GM12891 (cell line): ENCODE data around the gene LGR6.

Experiments used
- DNase-seq: peaks from one replicate; pipeline ENCODE4 v3.0.0; 2011; ENCODE audit warnings: low spot score; ENCODE audit not compliant: insufficient read length
- FAIRE-seq: peaks from 2 replicates; lab custom pipeline; 2011; peaks lifted over from hg19 to GRCh38; lab: Jason Lieb, UNC
- PAX5 ChIP-seq: IDR thresholded peaks from 2 replicates; pipeline ENCODE4 v1.6.1; 2011; ENCODE audit warnings: low read length, moderate library complexity, mild to moderate bottlenecking; ENCODE audit not compliant: insufficient read depth, severe bottlenecking
- POLR2A ChIP-seq: IDR thresholded peaks from 2 replicates; pipeline ENCODE4 v1.6.1; 2011; ENCODE audit warnings: low read depth, low read length, control low read depth
- POLR2AphosphoS5 ChIP-seq: IDR thresholded peaks from 2 replicates; pipeline ENCODE4 v1.6.1; 2011; ENCODE audit warnings: low read depth, low read length, control low read depth
- POU2F2 ChIP-seq: IDR thresholded peaks from 2 replicates; pipeline ENCODE4 v1.6.1; 2011; ENCODE audit warnings: low read depth, mild to moderate bottlenecking, control low read depth, low read length, moderate library complexity
- SPI1 ChIP-seq: IDR thresholded peaks from 2 replicates; pipeline ENCODE4 v1.6.1; 2011; ENCODE audit warnings: low read depth, low read length, control low read depth
- TAF1 ChIP-seq: IDR thresholded peaks from 2 replicates; pipeline ENCODE4 v1.6.1; 2011; ENCODE audit warnings: low read depth, low read length, control low read depth

The LGR6 gene

DNA sequence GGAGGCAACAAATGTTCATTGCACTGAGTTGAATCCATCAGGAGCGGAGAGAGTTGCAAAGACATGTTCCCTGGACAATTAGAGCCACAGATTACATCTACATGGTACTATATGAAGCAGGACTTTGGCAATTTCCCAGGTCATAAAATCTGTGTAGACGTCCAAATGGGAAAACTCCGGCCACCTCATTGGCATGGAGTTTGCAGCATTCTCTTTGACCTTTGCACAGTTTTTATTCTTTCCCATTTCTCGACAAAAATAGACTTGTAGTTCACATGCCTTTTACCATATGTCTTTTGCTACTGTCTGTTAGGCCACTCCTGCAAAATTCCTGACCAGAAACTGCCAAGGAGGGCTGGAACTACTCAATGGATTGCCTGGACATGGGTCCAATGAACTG is 100.0 kb downstream of the LGR6 start:
- DNase-seq (no peak), FAIRE-seq (no peak)
- TF ChIP-seq POLR2A: no peak
- no peak for TF ChIP-seq TAF1
- TF ChIP-seq PAX5: no peak
- TF ChIP-seq POLR2AphosphoS5: no peak
- no peak for TF ChIP-seq POU2F2
- no peak for TF ChIP-seq SPI1

DNA sequence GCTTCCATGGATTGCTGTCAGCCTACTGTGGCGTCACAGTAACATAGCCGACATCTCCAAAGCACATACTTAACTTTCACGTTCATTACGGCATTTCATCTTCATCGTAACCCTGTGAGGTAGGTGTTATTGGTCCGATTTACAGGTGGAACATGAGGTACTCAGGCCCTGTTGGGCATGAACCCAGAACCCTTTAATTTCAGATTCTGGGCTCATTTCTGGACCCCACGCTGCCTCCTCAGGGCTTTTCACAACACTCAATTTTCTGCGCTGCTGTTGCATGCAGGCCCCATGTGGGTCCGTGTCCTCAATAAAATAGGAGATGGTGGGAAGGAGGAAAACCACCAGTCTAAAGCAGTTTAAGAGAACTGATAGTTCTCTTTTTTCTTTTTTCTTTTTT is 108.6 kb downstream of the LGR6 start:
- DNase-seq (no peak), FAIRE-seq (no peak)
- TF ChIP-seq POU2F2 (no peak), POLR2AphosphoS5 (no peak), POLR2A (no peak), PAX5 (no peak), TAF1 (no peak), SPI1 (no peak)

DNA sequence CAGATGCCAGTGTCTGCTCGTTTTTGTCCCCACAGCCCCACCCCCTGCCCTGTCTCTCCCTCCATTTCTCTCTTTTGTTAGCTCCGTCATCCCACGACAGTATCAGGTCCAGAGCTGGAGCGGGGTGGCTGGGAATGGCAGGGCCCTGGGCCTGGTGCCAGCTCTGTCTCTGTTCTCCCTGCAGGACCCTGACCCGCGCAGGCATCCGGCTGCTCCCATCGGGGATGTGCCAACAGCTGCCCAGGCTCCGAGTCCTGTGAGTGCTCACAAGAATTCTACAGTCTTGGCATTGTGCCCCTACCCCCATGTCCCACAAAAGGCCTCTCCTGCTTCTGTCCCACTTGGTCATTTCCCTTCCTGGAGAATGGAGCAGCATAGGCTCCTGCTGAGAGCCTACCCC is 110.8 kb downstream of the LGR6 start:
- FAIRE-seq: no peak
- no peak for TF ChIP-seq POLR2AphosphoS5
- no peak for TF ChIP-seq SPI1
- TF ChIP-seq TAF1: no peak
- no peak for TF ChIP-seq POLR2A
- no peak for TF ChIP-seq PAX5
- no peak for TF ChIP-seq POU2F2
- no peak for DNase-seq

DNA sequence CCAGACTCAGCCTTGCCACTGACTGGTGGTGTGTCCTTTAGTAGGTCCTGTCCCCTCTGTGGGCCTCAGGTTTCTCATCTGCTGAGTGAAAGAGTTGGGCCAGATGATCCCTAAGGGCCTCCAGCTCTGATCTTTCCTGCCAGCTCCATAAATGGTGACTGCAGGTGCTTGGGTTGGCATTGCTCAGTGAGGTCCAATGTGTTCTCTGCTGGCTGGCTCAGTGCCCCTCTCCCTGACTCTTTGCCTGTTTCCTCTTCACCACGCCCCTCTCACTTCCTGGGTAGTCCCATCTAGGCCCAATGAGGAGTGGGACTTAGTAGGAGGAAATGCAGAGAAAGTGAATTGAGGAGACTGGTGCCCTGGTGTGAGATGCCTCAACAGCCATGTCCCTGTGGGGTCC is 111.6 kb downstream of the LGR6 start:
- no peak for FAIRE-seq
- TF ChIP-seq PAX5 (no peak), POU2F2 (no peak), SPI1 (no peak), POLR2AphosphoS5 (no peak), TAF1 (no peak), POLR2A (no peak)
- no peak for DNase-seq

DNA sequence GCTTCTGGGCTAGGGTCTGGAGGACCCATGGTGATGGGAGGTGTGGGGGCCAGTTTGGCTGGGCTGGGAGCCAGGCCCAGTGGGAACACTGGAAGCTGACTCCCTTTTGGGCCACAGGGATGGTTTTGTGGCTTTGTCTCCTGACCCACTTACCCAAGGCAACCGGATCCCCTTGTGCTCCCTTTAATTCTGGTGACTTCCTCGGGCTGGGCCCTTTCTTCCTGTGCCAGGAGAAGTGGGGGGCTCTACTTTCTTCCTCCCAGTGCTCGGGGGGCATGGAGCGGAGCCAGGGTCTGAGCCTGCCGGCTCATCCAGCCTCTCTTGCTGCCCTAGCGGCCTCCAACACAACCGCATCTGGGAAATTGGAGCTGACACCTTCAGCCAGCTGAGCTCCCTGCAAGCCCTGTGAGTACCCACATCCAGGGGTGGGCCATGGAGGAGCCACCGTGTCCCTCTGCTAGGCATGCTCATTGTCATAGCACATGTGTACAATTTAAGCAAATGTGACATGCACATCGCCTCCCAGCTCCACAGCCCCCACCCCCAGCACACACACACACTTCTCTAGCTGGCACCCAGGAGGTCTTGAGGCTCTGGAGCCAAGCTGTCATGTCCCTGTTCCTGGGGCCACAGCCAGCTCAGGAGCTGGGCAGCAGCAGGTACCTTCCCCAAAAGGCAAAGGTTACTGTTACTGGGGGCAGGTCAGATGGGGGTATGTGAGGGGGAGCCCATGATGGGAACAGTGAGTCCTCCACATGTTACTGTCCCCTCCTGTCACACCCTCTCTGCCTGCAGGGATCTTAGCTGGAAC is 113.1 kb downstream of the LGR6 start:
- FAIRE-seq: no peak
- DNase-seq: no peak
- TF ChIP-seq POLR2A (no peak), TAF1 (no peak), POU2F2 (no peak), POLR2AphosphoS5 (no peak), PAX5 (no peak), SPI1 (no peak)

DNA sequence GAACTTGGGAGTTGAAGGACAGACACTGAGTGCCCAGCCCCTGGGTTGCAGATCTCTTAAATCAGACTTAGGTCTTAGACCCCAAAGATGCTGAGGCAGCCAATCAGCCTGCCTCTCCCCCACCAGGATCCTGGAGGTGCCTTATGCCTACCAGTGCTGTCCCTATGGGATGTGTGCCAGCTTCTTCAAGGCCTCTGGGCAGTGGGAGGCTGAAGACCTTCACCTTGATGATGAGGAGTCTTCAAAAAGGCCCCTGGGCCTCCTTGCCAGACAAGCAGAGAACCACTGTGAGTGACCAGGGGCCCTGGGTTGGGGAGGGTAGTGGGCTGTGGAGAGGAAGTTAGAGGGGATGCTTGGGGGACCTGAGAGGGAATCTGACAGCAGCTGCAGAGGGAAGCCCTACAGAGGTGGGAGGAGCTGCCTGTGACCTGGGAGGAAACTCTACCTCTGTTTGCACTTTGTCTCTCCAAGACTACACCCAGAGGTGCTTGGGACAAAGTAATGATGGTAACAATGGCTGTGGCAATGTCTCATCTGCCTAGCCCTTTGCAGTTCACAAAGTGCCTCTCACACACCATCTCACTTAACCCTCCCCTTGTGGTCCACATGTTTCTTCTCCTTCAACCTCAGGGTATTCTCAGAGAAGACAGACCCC is 116.6 kb downstream of the LGR6 start:
- TF ChIP-seq SPI1 (no peak), TAF1 (no peak), POLR2A (no peak), POU2F2 (no peak)
- DNase-seq (no peak), FAIRE-seq (no peak)

DNA sequence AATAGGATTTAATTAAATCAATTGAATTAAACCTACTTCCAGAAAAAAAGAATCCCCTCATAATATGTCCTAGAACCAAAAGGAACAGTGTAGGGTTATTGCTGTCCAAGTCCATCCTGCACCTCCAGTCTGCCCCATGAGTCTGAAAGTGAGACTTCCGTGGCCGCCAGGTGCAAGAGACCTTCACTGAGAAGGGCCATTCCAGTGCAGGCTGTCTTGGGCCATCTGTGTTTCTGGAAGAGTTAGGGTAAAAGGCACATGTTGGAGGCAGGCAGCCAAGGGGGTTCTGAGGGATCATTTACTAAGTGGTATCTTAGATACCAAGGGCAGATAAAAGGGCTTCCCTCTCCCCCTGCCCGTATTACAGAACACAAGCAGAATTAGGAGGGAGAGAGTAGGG is 117.1 kb downstream of the LGR6 start:
- no peak for TF ChIP-seq POLR2AphosphoS5
- TF ChIP-seq SPI1: no peak
- no peak for TF ChIP-seq POU2F2
- no peak for TF ChIP-seq POLR2A
- TF ChIP-seq PAX5: no peak
- no peak for TF ChIP-seq TAF1
- no peak for FAIRE-seq
- no peak for DNase-seq

DNA sequence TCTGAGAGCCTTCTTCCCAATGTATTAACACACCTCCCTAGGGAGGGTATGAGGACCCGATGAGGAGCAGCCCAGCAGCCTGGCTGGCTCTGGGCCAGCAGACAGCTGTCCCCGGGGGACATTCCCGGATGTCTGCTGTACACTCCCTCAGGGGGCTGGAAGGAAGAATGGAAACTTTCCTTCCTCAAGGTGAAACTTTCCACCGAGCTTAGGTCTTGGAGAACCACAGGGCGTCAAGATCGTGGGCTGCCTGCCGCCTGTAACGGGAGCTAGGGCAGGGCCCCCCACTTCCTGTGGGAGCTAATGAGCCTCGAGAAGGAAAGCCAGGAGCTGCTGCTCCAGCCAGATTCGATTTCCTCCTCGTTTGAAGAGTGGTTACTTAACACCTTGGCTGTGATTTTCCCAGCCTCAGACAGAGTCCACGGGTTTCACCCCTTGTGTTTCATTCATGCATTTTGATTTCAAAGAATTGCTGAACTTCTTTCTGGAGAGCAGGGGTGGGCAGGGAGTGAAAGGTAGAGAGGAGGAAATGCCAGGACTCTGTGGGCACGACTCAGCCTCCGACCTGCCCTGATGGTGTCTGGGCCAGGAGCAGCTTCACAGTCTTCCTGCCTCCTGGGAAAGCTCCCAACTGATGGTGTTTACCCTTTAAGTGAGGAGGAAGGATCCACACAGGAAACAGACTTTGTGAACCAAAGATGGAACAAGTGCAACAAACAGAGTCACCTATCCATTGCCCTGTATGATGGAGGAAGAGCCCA is 118.5 kb downstream of the LGR6 start:
- DNase-seq (no peak), FAIRE-seq (no peak)
- TF ChIP-seq POU2F2 (no peak), PAX5 (no peak), POLR2A (no peak), POLR2AphosphoS5 (no peak), TAF1 (no peak), SPI1 (no peak)

DNA sequence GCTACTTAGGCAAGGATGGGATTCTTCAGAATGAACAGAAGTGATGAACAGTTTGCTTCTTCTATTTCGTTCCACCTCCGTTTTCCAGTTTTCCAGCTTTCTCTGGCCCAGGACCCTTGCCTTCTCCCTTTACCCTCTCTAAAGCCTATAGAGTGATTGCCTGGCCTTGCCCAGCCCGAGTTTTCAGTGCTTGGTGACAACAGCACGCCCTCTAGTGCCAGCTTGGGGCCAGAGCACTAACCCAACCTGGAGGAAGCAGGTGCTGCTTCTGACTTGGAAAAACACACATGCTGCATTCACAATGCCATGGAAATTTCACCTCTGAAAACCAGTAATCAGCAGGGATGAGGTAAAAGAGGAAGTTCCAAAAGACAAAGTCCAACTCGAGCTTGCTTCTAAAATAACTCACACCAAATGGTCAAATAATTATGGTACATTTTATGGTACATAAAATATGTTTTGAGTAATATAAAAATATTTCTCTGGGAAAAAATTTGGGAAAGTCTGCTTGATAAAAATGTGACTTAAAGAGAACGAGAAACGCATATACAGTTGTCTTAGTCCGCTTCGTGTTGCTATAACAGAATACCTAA is 122.1 kb downstream of the LGR6 start:
- FAIRE-seq (peak; percentile 84), DNase-seq (peak; percentile 75)
- TF ChIP-seq TAF1 (no peak), SPI1 (no peak), POLR2A (no peak), PAX5 (no peak), POU2F2 (no peak), POLR2AphosphoS5 (no peak)
